SK-N-SH treated with all-trans-retinoic acid at 6 μM for 48 hours (cell line): Measurements from ENCODE around the gene RBM47.

ENCODE experiments used
- ATAC-seq: fragments of 200-7000 bp; cut with Tn5 transposase; 3 replicates; pipeline ENCODE4 v1.9.1; 2020; ENCODE audit warnings: mild to moderate bottlenecking, moderate library complexity
- ARNTL ChIP-seq: fragments of 450-650 bp; formaldehyde crosslinking; IDR thresholded peaks from 2 replicates; pipeline ENCODE4 v1.5.0; 2020; ENCODE audit warnings: low read depth, mild to moderate bottlenecking, moderate library complexity, borderline replicate concordance
- BACH2 ChIP-seq: fragments of 250-450 bp; sonication (Bioruptor Pico); IDR thresholded peaks from 2 replicates; pipeline ENCODE4 v1.9.0; 2021; ENCODE audit warnings: mild to moderate bottlenecking, borderline replicate concordance
- CSDC2 ChIP-seq: fragments of 250-450 bp; sonication (Bioruptor Pico); IDR thresholded peaks from 2 replicates; pipeline ENCODE4 v1.5.0; 2020; ENCODE audit warnings: mild to moderate bottlenecking, moderate library complexity
- ESRRG ChIP-seq: fragments of 250-450 bp; sonication (Bioruptor Pico); IDR thresholded peaks from 2 replicates; pipeline ENCODE4 v1.6.1; 2021; ENCODE audit warnings: mild to moderate bottlenecking
- GLIS3 ChIP-seq: fragments of 250-450 bp; sonication (Bioruptor Pico); IDR thresholded peaks from 2 replicates; pipeline ENCODE4 v1.5.0; 2020; ENCODE audit warnings: mild to moderate bottlenecking, moderate library complexity
- ISL1 ChIP-seq: fragments of 250-450 bp; sonication (Bioruptor Pico); IDR thresholded peaks from 2 replicates; pipeline ENCODE4 v2.1.2; 2022; ENCODE audit warnings: mild to moderate bottlenecking, moderate library complexity
- OSR1 ChIP-seq: fragments of 250-450 bp; sonication (Bioruptor Pico); IDR thresholded peaks from 2 replicates; pipeline ENCODE4 v1.8.0; 2022; ENCODE audit warnings: moderate library complexity, mild to moderate bottlenecking, inconsistent platforms
- PPARA ChIP-seq: fragments of 250-450 bp; sonication (Bioruptor Pico); IDR thresholded peaks from 2 replicates; pipeline ENCODE4 v1.5.0; 2020; ENCODE audit warnings: mild to moderate bottlenecking, borderline replicate concordance
- RARB ChIP-seq: fragments of 250-450 bp; sonication (Bioruptor Pico); IDR thresholded peaks from 2 replicates; pipeline ENCODE4 v1.8.0; 2021; ENCODE audit warnings: mild to moderate bottlenecking, moderate library complexity
- SNAI2 ChIP-seq: fragments of 250-450 bp; sonication (Bioruptor Pico); IDR thresholded peaks from 2 replicates; pipeline ENCODE4 v1.5.0; 2020; ENCODE audit warnings: mild to moderate bottlenecking, moderate library complexity
- TCF4 ChIP-seq: fragments of 250-450 bp; sonication (Bioruptor Pico); IDR thresholded peaks from 2 replicates; pipeline ENCODE4 v1.8.0; 2021; ENCODE audit warnings: mild to moderate bottlenecking, moderate library complexity, borderline replicate concordance
- TOX ChIP-seq: fragments of 250-450 bp; sonication (Bioruptor Pico); IDR thresholded peaks from 2 replicates; pipeline ENCODE4 v1.8.0; 2021; ENCODE audit warnings: mild to moderate bottlenecking, moderate library complexity, borderline replicate concordance
- ZFP30 ChIP-seq: fragments of 450-650 bp; formaldehyde crosslinking; IDR thresholded peaks from 2 replicates; pipeline ENCODE4 v1.5.0; 2022; ENCODE audit warnings: mild to moderate bottlenecking, moderate library complexity
- ZNF565 ChIP-seq: fragments of 450-650 bp; formaldehyde crosslinking; conservative IDR thresholded peaks from 2 replicates; pipeline ENCODE4 v1.5.0; 2020; ENCODE audit warnings: low read depth, mild to moderate bottlenecking, moderate library complexity
- ZNF70 ChIP-seq: fragments of 450-650 bp; formaldehyde crosslinking; IDR thresholded peaks from 2 replicates; pipeline ENCODE4 v1.5.0; 2020; ENCODE audit warnings: mild to moderate bottlenecking, moderate library complexity
- ZNF8 ChIP-seq: fragments of 450-650 bp; formaldehyde crosslinking; IDR thresholded peaks from 2 replicates; pipeline ENCODE4 v1.5.0; 2020; ENCODE audit warnings: mild to moderate bottlenecking, moderate library complexity
- TF ChIP-seq, protein P1 (sequence below): fragments of 250-450 bp; sonication (Bioruptor Pico); IDR thresholded peaks from 2 replicates; pipeline ENCODE4 v1.8.0; 2021; ENCODE audit warnings: low read depth, mild to moderate bottlenecking, moderate library complexity, borderline replicate concordance
- TF ChIP-seq, protein P2 (sequence below): fragments of 250-450 bp; sonication (Bioruptor Pico); IDR thresholded peaks from 2 replicates; pipeline ENCODE4 v1.5.1; 2020; ENCODE audit warnings: low read depth, mild to moderate bottlenecking, moderate library complexity
- TF ChIP-seq, protein P3 (sequence below): fragments of 250-450 bp; sonication (Bioruptor Pico); IDR thresholded peaks from 2 replicates; pipeline ENCODE4 v1.5.0; 2020; ENCODE audit warnings: mild to moderate bottlenecking, moderate library complexity

Gene RBM47

DNA sequence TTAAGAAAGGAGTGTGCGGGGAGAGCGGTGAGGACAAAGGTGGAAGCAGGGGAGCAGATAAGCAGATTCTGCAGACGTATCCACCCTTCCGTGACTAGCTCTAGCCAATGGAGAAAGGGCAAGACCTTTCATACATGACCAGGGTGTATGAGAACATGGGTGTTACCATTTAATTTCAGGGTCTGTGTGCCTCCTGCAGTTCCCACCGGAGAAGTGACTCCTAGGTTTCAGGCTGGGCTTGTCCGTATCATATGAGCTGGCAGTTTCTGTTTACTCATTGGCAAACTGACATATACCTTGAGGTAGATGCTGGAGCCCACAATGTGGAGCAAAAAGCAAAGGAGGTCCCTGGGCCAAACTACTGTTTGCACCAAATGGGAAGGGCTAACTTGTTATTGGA is 6.8 kb downstream of the RBM47 start:
- no peak for TF ChIP-seq ARNTL (CRISPR knock-in tag)
- no peak for TF ChIP-seq BACH2
- TF ChIP-seq CSDC2 (CRISPR knock-in tag): no peak
- TF ChIP-seq, protein P1, sequence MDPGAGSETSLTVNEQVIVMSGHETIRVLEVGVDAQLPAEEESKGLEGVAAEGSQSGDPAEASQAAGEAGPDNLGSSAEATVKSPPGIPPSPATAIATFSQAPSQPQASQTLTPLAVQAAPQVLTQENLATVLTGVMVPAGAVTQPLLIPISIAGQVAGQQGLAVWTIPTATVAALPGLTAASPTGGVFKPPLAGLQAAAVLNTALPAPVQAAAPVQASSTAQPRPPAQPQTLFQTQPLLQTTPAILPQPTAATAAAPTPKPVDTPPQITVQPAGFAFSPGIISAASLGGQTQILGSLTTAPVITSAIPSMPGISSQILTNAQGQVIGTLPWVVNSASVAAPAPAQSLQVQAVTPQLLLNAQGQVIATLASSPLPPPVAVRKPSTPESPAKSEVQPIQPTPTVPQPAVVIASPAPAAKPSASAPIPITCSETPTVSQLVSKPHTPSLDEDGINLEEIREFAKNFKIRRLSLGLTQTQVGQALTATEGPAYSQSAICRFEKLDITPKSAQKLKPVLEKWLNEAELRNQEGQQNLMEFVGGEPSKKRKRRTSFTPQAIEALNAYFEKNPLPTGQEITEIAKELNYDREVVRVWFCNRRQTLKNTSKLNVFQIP (CRISPR knock-in tag): no peak
- TF ChIP-seq TOX (CRISPR knock-in tag): no peak
- no peak for ATAC-seq

GRCh38 chr4:40621592-40622512 is 7.8 kb downstream of the RBM47 start:
- peak; percentile 64; the same call in 2 of the 3 replicates for ATAC-seq
- TF ChIP-seq ESRRG (CRISPR knock-in tag): no peak
- TF ChIP-seq, protein P2, sequence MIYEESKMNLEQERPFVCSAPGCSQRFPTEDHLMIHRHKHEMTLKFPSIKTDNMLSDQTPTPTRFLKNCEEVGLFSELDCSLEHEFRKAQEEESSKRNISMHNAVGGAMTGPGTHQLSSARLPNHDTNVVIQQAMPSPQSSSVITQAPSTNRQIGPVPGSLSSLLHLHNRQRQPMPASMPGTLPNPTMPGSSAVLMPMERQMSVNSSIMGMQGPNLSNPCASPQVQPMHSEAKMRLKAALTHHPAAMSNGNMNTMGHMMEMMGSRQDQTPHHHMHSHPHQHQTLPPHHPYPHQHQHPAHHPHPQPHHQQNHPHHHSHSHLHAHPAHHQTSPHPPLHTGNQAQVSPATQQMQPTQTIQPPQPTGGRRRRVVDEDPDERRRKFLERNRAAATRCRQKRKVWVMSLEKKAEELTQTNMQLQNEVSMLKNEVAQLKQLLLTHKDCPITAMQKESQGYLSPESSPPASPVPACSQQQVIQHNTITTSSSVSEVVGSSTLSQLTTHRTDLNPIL: no peak
- peak; percentile 72 for TF ChIP-seq CSDC2 (CRISPR knock-in tag)
- peak; percentile 57 for TF ChIP-seq ISL1 (CRISPR knock-in tag)
- TF ChIP-seq ARNTL (CRISPR knock-in tag): no peak
- no peak for TF ChIP-seq OSR1
- TF ChIP-seq, protein P3, sequence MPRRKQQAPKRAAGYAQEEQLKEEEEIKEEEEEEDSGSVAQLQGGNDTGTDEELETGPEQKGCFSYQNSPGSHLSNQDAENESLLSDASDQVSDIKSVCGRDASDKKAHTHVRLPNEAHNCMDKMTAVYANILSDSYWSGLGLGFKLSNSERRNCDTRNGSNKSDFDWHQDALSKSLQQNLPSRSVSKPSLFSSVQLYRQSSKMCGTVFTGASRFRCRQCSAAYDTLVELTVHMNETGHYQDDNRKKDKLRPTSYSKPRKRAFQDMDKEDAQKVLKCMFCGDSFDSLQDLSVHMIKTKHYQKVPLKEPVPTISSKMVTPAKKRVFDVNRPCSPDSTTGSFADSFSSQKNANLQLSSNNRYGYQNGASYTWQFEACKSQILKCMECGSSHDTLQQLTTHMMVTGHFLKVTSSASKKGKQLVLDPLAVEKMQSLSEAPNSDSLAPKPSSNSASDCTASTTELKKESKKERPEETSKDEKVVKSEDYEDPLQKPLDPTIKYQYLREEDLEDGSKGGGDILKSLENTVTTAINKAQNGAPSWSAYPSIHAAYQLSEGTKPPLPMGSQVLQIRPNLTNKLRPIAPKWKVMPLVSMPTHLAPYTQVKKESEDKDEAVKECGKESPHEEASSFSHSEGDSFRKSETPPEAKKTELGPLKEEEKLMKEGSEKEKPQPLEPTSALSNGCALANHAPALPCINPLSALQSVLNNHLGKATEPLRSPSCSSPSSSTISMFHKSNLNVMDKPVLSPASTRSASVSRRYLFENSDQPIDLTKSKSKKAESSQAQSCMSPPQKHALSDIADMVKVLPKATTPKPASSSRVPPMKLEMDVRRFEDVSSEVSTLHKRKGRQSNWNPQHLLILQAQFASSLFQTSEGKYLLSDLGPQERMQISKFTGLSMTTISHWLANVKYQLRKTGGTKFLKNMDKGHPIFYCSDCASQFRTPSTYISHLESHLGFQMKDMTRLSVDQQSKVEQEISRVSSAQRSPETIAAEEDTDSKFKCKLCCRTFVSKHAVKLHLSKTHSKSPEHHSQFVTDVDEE (CRISPR knock-in tag): no peak
- no peak for TF ChIP-seq ZNF565 (CRISPR knock-in tag)
- TF ChIP-seq SNAI2 (CRISPR knock-in tag): no peak
- TF ChIP-seq, protein P1 (CRISPR knock-in tag): no peak

DNA sequence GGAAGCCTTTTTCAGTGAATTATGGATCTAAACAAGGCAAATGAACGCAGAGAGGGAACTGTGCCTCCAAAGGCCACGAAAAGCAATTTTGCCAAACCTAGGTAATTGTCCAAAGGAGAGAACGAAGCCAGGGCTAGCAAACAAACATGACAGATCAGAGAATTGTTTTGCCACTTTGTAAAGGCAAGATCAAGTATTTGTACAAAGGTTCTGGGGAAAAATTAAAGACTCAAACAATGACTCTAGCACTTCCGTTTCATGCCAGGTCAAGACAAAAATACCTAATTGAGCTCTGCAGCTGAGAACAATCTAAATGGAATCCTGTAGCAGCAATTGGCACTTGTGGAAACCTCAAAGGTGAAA is 8.5 kb downstream of the RBM47 start:
- TF ChIP-seq ZNF565 (CRISPR knock-in tag) (no peak), RARB (CRISPR knock-in tag) (no peak), TCF4 (CRISPR knock-in tag) (no peak), TOX (CRISPR knock-in tag) (no peak), ZNF8 (CRISPR knock-in tag) (no peak), ZNF70 (no peak), PPARA (CRISPR knock-in tag) (no peak), GLIS3 (no peak), ESRRG (CRISPR knock-in tag) (no peak), ISL1 (CRISPR knock-in tag) (no peak), OSR1 (no peak), ARNTL (CRISPR knock-in tag) (no peak), ZFP30 (CRISPR knock-in tag) (no peak), SNAI2 (CRISPR knock-in tag) (no peak)
- TF ChIP-seq, protein P2: no peak
- TF ChIP-seq, protein P1 (CRISPR knock-in tag): no peak
- TF ChIP-seq, protein P3 (CRISPR knock-in tag): no peak
- TF ChIP-seq, all 23 proteins: peak for 0
- no peak for ATAC-seq
